ENCODE results near the gene C4A. TPM values are rescaled to one million over a fixed set of nuclear protein-coding genes. Genes with fewer than 3 reads are reported as not detected.
A peak's percentile ranks its signal among the peaks of the same experiment; 100 is the strongest.
"Not testable (repeated sequence)": the region's sequence is repeated elsewhere in the genome, so short reads cannot be mapped to it uniquely, and the experiment has no call there.

Gene C4A
- total RNA-seq, 1 experiment from 2014 or later: 4.3 TPM

DNA sequence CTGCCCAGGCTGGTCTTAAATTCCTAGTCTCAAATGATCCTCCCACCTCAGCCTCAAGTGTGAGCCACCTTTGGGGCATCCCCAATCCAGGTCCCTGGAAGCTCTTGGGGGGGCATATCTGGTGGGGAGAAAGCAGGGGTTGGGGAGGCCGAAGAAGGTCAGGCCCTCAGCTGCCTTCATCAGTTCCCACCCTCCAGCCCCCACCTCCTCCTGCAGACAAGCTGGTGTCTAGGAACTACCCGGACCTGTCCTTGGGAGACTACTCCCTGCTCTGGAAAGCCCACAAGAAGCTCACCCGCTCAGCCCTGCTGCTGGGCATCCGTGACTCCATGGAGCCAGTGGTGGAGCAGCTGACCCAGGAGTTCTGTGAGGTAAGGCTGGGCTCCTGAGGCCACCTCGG is 57.0 kb downstream of the C4A start:
- not testable (repeated sequence) for H2AFZ ChIP-seq (ENCODE audit: low read length); H2BK5ac ChIP-seq (ENCODE audit: insufficient read length, low read length); H3K27ac Mint-ChIP-seq; H3K27me3 Mint-ChIP-seq (ENCODE audit: low read depth); H4K91ac ChIP-seq (ENCODE audit: insufficient read length, low read depth, low read length); H3K4me2 ChIP-seq (ENCODE audit: insufficient read depth, insufficient read length, low read length); H3K27ac ChIP-seq (ENCODE audit: insufficient read length, low read depth, low read length); H3K4ac ChIP-seq (ENCODE audit: low read depth, low read length); H2BK15ac ChIP-seq (ENCODE audit: low read depth, low read length); H3K36me3 Mint-ChIP-seq (ENCODE audit: insufficient read depth in 1 of 3, low read depth in 3 of 3); H2AK5ac ChIP-seq (ENCODE audit: insufficient read length, low read length); H3K18ac ChIP-seq (ENCODE audit: insufficient read length, low read depth, low read length); DNase-seq; H3K23ac ChIP-seq (ENCODE audit: insufficient read length, low read depth, low read length); H2BK20ac ChIP-seq (ENCODE audit: low read depth, low read length, poor library complexity, severe bottlenecking); H4K5ac ChIP-seq (ENCODE audit: insufficient read length, low read depth, low read length); H3K9ac ChIP-seq (ENCODE audit: extremely low read depth, insufficient read length, low read length); H2BK120ac ChIP-seq (ENCODE audit: low read depth, low read length, poor library complexity, severe bottlenecking); H3K4me1 Mint-ChIP-seq; H4K20me1 ChIP-seq (ENCODE audit: control insufficient read depth, insufficient read depth, insufficient read length); H3K9me3 Mint-ChIP-seq; H2BK12ac ChIP-seq (ENCODE audit: insufficient read length, low read depth, low read length); H3K79me1 ChIP-seq (ENCODE audit: insufficient read depth, low read depth, low read length, poor library complexity, severe bottlenecking); H3K4me1 ChIP-seq (ENCODE audit: insufficient read depth, low read length); H3K79me2 ChIP-seq (ENCODE audit: insufficient read depth, low read length); H3K14ac ChIP-seq (ENCODE audit: insufficient read depth, low read length); H3K23me2 ChIP-seq (ENCODE audit: insufficient read length, low read depth, low read length, poor library complexity, severe bottlenecking); H3K9me3 ChIP-seq (ENCODE audit: control insufficient read depth, low read depth, low read length); H3K4me3 Mint-ChIP-seq; H3K27me3 ChIP-seq (ENCODE audit: insufficient read depth, low read length); H3T11ph ChIP-seq (ENCODE audit: low read length); H4K8ac ChIP-seq (replicated peaks; ENCODE audit: insufficient read length, low read depth, low read length); H3K56ac ChIP-seq (ENCODE audit: insufficient read length, low read depth, low read length)
- WGBS (ENCODE audit: extremely low coverage, insufficient read length, low lambda C conversion rate): no CpG with 5 or more reads among the region's 5 CpGs

DNA sequence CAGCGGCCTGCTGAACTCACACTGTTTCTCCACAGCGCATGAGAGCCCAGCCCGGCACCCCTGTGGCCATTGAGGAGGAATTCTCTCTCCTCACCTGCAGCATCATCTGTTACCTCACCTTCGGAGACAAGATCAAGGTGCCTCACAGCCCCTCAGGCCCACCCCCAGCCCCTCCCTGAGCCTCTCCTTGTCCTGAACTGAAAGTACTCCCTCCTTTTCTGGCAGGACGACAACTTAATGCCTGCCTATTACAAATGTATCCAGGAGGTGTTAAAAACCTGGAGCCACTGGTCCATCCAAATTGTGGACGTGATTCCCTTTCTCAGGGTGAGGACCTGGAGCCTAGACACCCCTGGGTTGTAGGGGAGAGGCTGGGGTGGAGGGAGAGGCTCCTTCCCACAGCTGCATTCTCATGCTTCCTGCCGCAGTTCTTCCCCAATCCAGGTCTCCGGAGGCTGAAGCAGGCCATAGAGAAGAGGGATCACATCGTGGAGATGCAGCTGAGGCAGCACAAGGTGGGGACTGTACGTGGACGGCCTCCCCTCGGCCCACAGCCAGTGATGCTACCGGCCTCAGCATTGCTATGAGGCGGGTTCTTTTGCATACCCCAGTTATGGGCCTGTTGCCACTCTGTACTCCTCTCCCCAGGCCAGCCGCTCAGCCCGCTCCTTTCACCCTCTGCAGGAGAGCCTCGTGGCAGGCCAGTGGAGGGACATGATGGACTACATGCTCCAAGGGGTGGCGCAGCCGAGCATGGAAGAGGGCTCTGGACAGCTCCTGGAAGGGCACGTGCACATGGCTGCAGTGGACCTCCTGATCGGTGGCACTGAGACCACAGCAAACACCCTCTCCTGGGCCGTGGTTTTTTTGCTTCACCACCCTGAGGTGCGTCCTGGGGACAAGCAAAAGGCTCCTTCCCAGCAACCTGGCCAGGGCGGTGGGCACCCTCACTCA is 57.7 kb downstream of the C4A start:
- not testable (repeated sequence) for H2BK15ac ChIP-seq (ENCODE audit: low read depth, low read length); H2AFZ ChIP-seq (ENCODE audit: low read length); H2BK120ac ChIP-seq (ENCODE audit: low read depth, low read length, poor library complexity, severe bottlenecking); H3K27me3 Mint-ChIP-seq (ENCODE audit: low read depth); H2BK12ac ChIP-seq (ENCODE audit: insufficient read length, low read depth, low read length); H3K79me2 ChIP-seq (ENCODE audit: insufficient read depth, low read length); H3K9me3 Mint-ChIP-seq; H2AK5ac ChIP-seq (ENCODE audit: insufficient read length, low read length); H3K36me3 Mint-ChIP-seq (ENCODE audit: insufficient read depth in 1 of 3, low read depth in 3 of 3); H3K27ac ChIP-seq (ENCODE audit: insufficient read length, low read depth, low read length); DNase-seq; H3K27me3 ChIP-seq (ENCODE audit: insufficient read depth, low read length); H3K4me2 ChIP-seq (ENCODE audit: insufficient read depth, insufficient read length, low read length); H4K91ac ChIP-seq (ENCODE audit: insufficient read length, low read depth, low read length); H2BK5ac ChIP-seq (ENCODE audit: insufficient read length, low read length); H3T11ph ChIP-seq (ENCODE audit: low read length); H4K8ac ChIP-seq (replicated peaks; ENCODE audit: insufficient read length, low read depth, low read length); H3K18ac ChIP-seq (ENCODE audit: insufficient read length, low read depth, low read length); H2BK20ac ChIP-seq (ENCODE audit: low read depth, low read length, poor library complexity, severe bottlenecking); H3K4me1 Mint-ChIP-seq; H4K20me1 ChIP-seq (ENCODE audit: control insufficient read depth, insufficient read depth, insufficient read length); H3K23ac ChIP-seq (ENCODE audit: insufficient read length, low read depth, low read length); H3K4me3 Mint-ChIP-seq; H3K23me2 ChIP-seq (ENCODE audit: insufficient read length, low read depth, low read length, poor library complexity, severe bottlenecking); H3K4ac ChIP-seq (ENCODE audit: low read depth, low read length); H3K79me1 ChIP-seq (ENCODE audit: insufficient read depth, low read depth, low read length, poor library complexity, severe bottlenecking); H4K5ac ChIP-seq (ENCODE audit: insufficient read length, low read depth, low read length); H3K9ac ChIP-seq (ENCODE audit: extremely low read depth, insufficient read length, low read length); H3K9me3 ChIP-seq (ENCODE audit: control insufficient read depth, low read depth, low read length); H3K56ac ChIP-seq (ENCODE audit: insufficient read length, low read depth, low read length); H3K14ac ChIP-seq (ENCODE audit: insufficient read depth, low read length); H3K4me1 ChIP-seq (ENCODE audit: insufficient read depth, low read length)
- no CpG with 5 or more reads among the region's 24 CpGs for WGBS (ENCODE audit: extremely low coverage, insufficient read length, low lambda C conversion rate)
- H3K27ac Mint-ChIP-seq: peak overlapping the region in 1 of 3 experiments; percentile 76; a peak in 1 of 7 replicates

Measured in H9 (cell line).